SK-N-SH (cell line): ENCODE data around the gene SDR39U1. TPM values are rescaled to one million over a fixed set of nuclear protein-coding genes. Genes with fewer than 3 reads are reported as not detected.
A peak's percentile ranks its signal among the peaks of the same experiment; 100 is the strongest.

Experiments
- CTCF ChIA-PET: fragments of 300-600, 350-600 bp; formaldehyde crosslinking; extraction: SDS; loops from one replicate; lab custom pipeline; 2021; lab: Yijun Ruan, JAX
- POLR2A ChIA-PET: fragments of 350-600 bp; sonication (Branson Sonifier 250); formaldehyde crosslinking; extraction: SDS; loops from one replicate; lab custom pipeline; 2020; ENCODE audit warnings: antibody characterized with exemption, inconsistent platforms; lab: Yijun Ruan, JAX
- DNase-seq: peaks from one replicate; pipeline ENCODE4 v3.0.0; 2012
- H2AFZ ChIP-seq: fragments of 200-600 bp; sonication (generic); 2 replicates; pipeline ENCODE4 v1.8.1; 2016; ENCODE audit warnings: antibody characterized with exemption, mild to moderate bottlenecking, low read depth
- H3F3A ChIP-seq: fragments of 200-600 bp; sonication (generic); replicated peaks from 2 replicates; pipeline ENCODE3; 2016; ENCODE audit warnings: antibody characterized with exemption, mild to moderate bottlenecking; ENCODE audit not compliant: insufficient read depth
- H3K27ac ChIP-seq, 2 experiments: fragments of 200-500 bp in 1 of 2; fragments of 200-600 bp in 1 of 2; sonication (Bioruptor generic) in 1 of 2; sonication (generic), shearing (Covaris generic) in 1 of 2; 2 replicates each; pipeline versions ENCODE4 v1.5.1 to v1.6.1; 2014 to 2016; ENCODE audit warnings: low read depth in 2 of 2, inconsistent platforms in 1 of 2, low read length in 1 of 2, mild to moderate bottlenecking in 1 of 2, mixed read lengths in 1 of 2
- H3K27me3 ChIP-seq: fragments of 200-600 bp; sonication (generic), shearing (Covaris generic); 2 replicates; pipeline ENCODE4 v1.6.1; 2016; ENCODE audit warnings: mixed run types; ENCODE audit not compliant: insufficient read depth
- H3K36me3 ChIP-seq, 2 experiments: fragments of 200-500 bp in 1 of 2; fragments of 200-600 bp in 1 of 2; sonication (Bioruptor generic) in 1 of 2; sonication (generic) in 1 of 2; replicated peaks in 1 of 2; 2 replicates each; pipeline versions ENCODE3 to v1.5.1; 2014 to 2016; ENCODE audit warnings: low read length in 1 of 2, mild to moderate bottlenecking in 1 of 2; ENCODE audit not compliant: insufficient read depth in 2 of 2, control insufficient read depth in 1 of 2
- H3K4me1 ChIP-seq, 2 experiments: fragments of 200-500 bp in 1 of 2; fragments of 200-600 bp in 1 of 2; sonication (Bioruptor generic) in 1 of 2; sonication (generic), shearing (Covaris generic) in 1 of 2; 2 replicates each; pipeline versions ENCODE4 v1.5.1 to v1.6.1; 2014 to 2016; ENCODE audit warnings: low read depth in 1 of 2, low read length in 1 of 2, mixed run types in 1 of 2; ENCODE audit not compliant: insufficient read depth in 2 of 2, control insufficient read depth in 1 of 2
- H3K4me2 ChIP-seq: fragments of 200-600 bp; sonication (generic), shearing (Covaris generic); 2 replicates; pipeline ENCODE4 v1.6.1; 2017; ENCODE audit warnings: mixed run types
- H3K4me3 ChIP-seq, 2 experiments: fragments of 200-500 bp in 1 of 2; fragments of 200-600 bp in 1 of 2; sonication (Bioruptor generic) in 1 of 2; sonication (generic), shearing (Covaris generic) in 1 of 2; 2 replicates each; pipeline versions ENCODE4 v1.5.1 to v1.8.1; 2014 to 2016; ENCODE audit warnings: low read depth in 2 of 2, inconsistent platforms in 1 of 2, low read length in 1 of 2, mild to moderate bottlenecking in 1 of 2, mixed read lengths in 1 of 2, moderate library complexity in 1 of 2
- H3K79me2 ChIP-seq: fragments of 200-600 bp; sonication (generic); 2 replicates; pipeline ENCODE4 v1.8.1; 2017; ENCODE audit warnings: mild to moderate bottlenecking; ENCODE audit not compliant: insufficient read depth
- H3K9ac ChIP-seq: fragments of 200-600 bp; sonication (generic); 2 replicates; pipeline ENCODE4 v1.6.1; 2017; ENCODE audit warnings: mixed run types
- H3K9me2 ChIP-seq: fragments of 200-600 bp; sonication (generic); 2 replicates; pipeline ENCODE4 v1.6.1; 2017; ENCODE audit warnings: mixed run types
- H3K9me3 ChIP-seq: fragments of 200-600 bp; sonication (generic); 2 replicates; pipeline ENCODE4 v1.6.1; 2017; ENCODE audit warnings: mixed run types, mild to moderate bottlenecking, moderate library complexity
- H4K20me1 ChIP-seq: fragments of 200-600 bp; sonication (generic); 2 replicates; pipeline ENCODE4 v1.6.1; 2017; ENCODE audit warnings: mild to moderate bottlenecking, mixed run types; ENCODE audit not compliant: insufficient read depth
- CTCF ChIP-seq: fragments of 200-600 bp; sonication (generic); IDR thresholded peaks from 2 replicates; pipeline ENCODE4 v1.6.1; 2017; ENCODE audit warnings: antibody characterized with exemption, mild to moderate bottlenecking, moderate library complexity
- EP300 ChIP-seq, 2 experiments: IDR thresholded peaks; 2 replicates each; pipeline versions ENCODE4 v1.4.0 to v1.6.1; 2012; ENCODE audit warnings: borderline replicate concordance in 1 of 2, low read depth in 1 of 2, low read length in 1 of 2
- EZH2phosphoT487 ChIP-seq: fragments of 200-600 bp; sonication (generic); IDR thresholded peaks from 2 replicates; pipeline ENCODE4 v1.6.1; 2017; ENCODE audit warnings: low read depth, mixed run types, mild to moderate bottlenecking, antibody characterized with exemption, moderate library complexity, borderline replicate concordance
- FOXJ3 ChIP-seq: sonication (generic); formaldehyde crosslinking; IDR thresholded peaks from 2 replicates; pipeline ENCODE4 v1.5.1; 2020; ENCODE audit warnings: mild to moderate bottlenecking, missing genetic modification reagents
- GABPA ChIP-seq: IDR thresholded peaks from 2 replicates; pipeline ENCODE4 v1.4.0; 2012; ENCODE audit warnings: low read depth, mild to moderate bottlenecking
- GATA2 ChIP-seq: sonication (generic); formaldehyde crosslinking; IDR thresholded peaks from 2 replicates; pipeline ENCODE4 v1.5.0; 2020; ENCODE audit warnings: mild to moderate bottlenecking, missing genetic modification reagents
- MEF2A ChIP-seq: IDR thresholded peaks from 2 replicates; pipeline ENCODE4 v1.4.0; 2012; ENCODE audit warnings: low read depth, borderline replicate concordance
- MXI1 ChIP-seq: IDR thresholded peaks from 2 replicates; pipeline ENCODE4 v1.6.1; 2012; ENCODE audit warnings: mild to moderate bottlenecking, low read depth, low read length, improper control_type of control experiment
- NFIC ChIP-seq: IDR thresholded peaks from 2 replicates; pipeline ENCODE4 v1.4.0; 2012; ENCODE audit warnings: borderline replicate concordance
- PBX3 ChIP-seq: IDR thresholded peaks from 2 replicates; pipeline ENCODE4; 2012
- POLR2AphosphoS5 ChIP-seq: IDR thresholded peaks from 2 replicates; pipeline ENCODE4 v1.6.1; 2012; ENCODE audit warnings: low read depth, low read length
- RFX5 ChIP-seq: IDR thresholded peaks from 2 replicates; pipeline ENCODE4 v1.6.1; 2012; ENCODE audit warnings: mild to moderate bottlenecking, improper control_type of control experiment, low read length
- RXRA ChIP-seq: IDR thresholded peaks from 2 replicates; pipeline ENCODE4 v1.4.0; 2012; ENCODE audit warnings: low read depth, mild to moderate bottlenecking, borderline replicate concordance
- SIN3A ChIP-seq: IDR thresholded peaks from 2 replicates; pipeline ENCODE4 v1.6.1; 2012; ENCODE audit warnings: low read depth, mild to moderate bottlenecking, low read length, moderate library complexity, borderline replicate concordance
- TCF12 ChIP-seq: IDR thresholded peaks from 2 replicates; pipeline ENCODE4 v1.4.0; 2012
- TEAD4 ChIP-seq: IDR thresholded peaks from 2 replicates; pipeline ENCODE4 v1.4.0; 2012; ENCODE audit warnings: mild to moderate bottlenecking, borderline replicate concordance; ENCODE audit not compliant: insufficient read depth
- USF1 ChIP-seq: IDR thresholded peaks from 2 replicates; pipeline ENCODE4 v1.4.0; 2012; ENCODE audit warnings: low read depth, borderline replicate concordance
- YY1 ChIP-seq: IDR thresholded peaks from 2 replicates; pipeline ENCODE4 v1.4.0; 2012; ENCODE audit warnings: low read depth, mild to moderate bottlenecking
- WGBS: methylation state at CpG from one replicate; pipeline ENCODE4 v1.1.6; 2017; ENCODE audit warnings: low lambda C conversion rate; 5-methylcytosine and 5-hydroxymethylcytosine counted together
- polyA plus RNA-seq, 3 experiments: library from polyadenylated mRNA; depleted of rRNA; stranded (reverse); fragments of >200 nt; gene quantifications; 2 replicates each; pipeline ENCODE4 v1.2.3, GENCODE V29; 2012

The SDR39U1 gene
- polyA plus RNA-seq, 1 of the 3 experiments (the other 2 are of a cell fraction): 81.8 TPM

- no peaks in the 10 kb centered on the region for H3K27me3 ChIP-seq
- POLR2A ChIA-PET: interaction anchor here (1.0 to 1.8 kb wide), 2 partner anchors 77 to 116 kb away, joined by 4 to 6 read pairs; no protein-coding TSS in a partner anchor
- DNase-seq: no peak
Observed at GRCh38 chr14:24443053-24443665, 583 bp upstream of the SDR39U1 start.

GRCh38 chr14:24441904-24442239 is 704 bp downstream of the SDR39U1 start:
- Histone ChIP-seq H3K79me2 (peaks cover 30% of the 10 kb centered on the region), H3K4me2 (peak overlapping the region; percentile 94), H3K36me3 (peaks cover 32 to 45% of the 10 kb centered on the region in 2 experiments), H3K27ac (peak overlapping the region; percentile 97 to 98), H3F3A (peaks cover 13% of the 10 kb centered on the region), H3K4me3 (peak overlapping the region; percentile 61 to 75), H3K9ac (peak overlapping the region; percentile 97), H3K9me3 (no peaks in the 10 kb centered on the region), H2AFZ (0 out of 2 replicates have a peak overlapping the region, but pooled peaks have one; percentile 89), H3K27me3 (no peaks in the 10 kb centered on the region), H3K4me1 (peaks cover 0 to 17% of the 10 kb centered on the region in 2 experiments; a peak in 2 of 4 replicates), H3K9me2 (no peaks in the 10 kb centered on the region), H4K20me1 (no peaks in the 10 kb centered on the region)
- CTCF ChIA-PET: interaction anchor here (0.7 to 16.4 kb wide), 5 partner anchors 10 to 133 kb away, joined by 4 to 445 read pairs (median 39); partner anchors contain the start of genes ADCY4, CBLN3, KHNYN and RIPK3
- no peak for DNase-seq
- POLR2A ChIA-PET: interaction anchor here (0.6 to 1.8 kb wide), 6 partner anchors 12 to 200 kb away, joined by 3 to 7 read pairs (median 4); partner anchors contain the start of genes CBLN3, KHNYN and TINF2
- under 1% methylated on average over 7 of the region's 12 CpGs for WGBS
- TF ChIP-seq TEAD4: no peak
- TF ChIP-seq EZH2phosphoT487: no peak
- no peak for TF ChIP-seq MXI1
- TF ChIP-seq FOXJ3: no peak
- TF ChIP-seq POLR2AphosphoS5: no peak
- TF ChIP-seq PBX3: no peak
- TF ChIP-seq TCF12: no peak
- TF ChIP-seq SIN3A: no peak
- no peak for TF ChIP-seq EP300 (IDR thresholded peaks at IDR 0.05; ENCODE audit: borderline replicate concordance in 1 of 2, low read depth in 1 of 2, low read length in 1 of 2)
- no peak for TF ChIP-seq MEF2A

More at GRCh38 chr14:24443053-24443665, 583 bp upstream of the SDR39U1 start:
- H3K9ac ChIP-seq: peak overlapping the region; percentile 97
- TF ChIP-seq CTCF (no peak), YY1 (no peak), GATA2 (CRISPR knock-in tag) (no peak), RFX5 (no peak), GABPA (no peak), USF1 (no peak), TCF12 (no peak), RXRA (no peak), NFIC (no peak)
- H3K27ac ChIP-seq: peak overlapping the region; percentile 53 to 98
- H3K9me3 ChIP-seq: no peaks in the 10 kb centered on the region
- H3K4me3 ChIP-seq: peak overlapping the region; percentile 61 to 75
- no peaks in the 10 kb centered on the region for H3K9me2 ChIP-seq
- peak overlapping the region; percentile 78 for H2AFZ ChIP-seq
- CTCF ChIA-PET: interaction anchor here (0.6 to 16.4 kb wide), 5 partner anchors 11 to 135 kb away, joined by 3 to 445 read pairs (median 4); partner anchors contain the start of genes ADCY4, CIDEB and RIPK3
- WGBS: 5% methylated on average over 6 of the region's 7 CpGs
- peaks cover 0 to 17% of the 10 kb centered on the region in 2 experiments; a peak in 2 of 4 replicates for H3K4me1 ChIP-seq
- H4K20me1 ChIP-seq: no peaks in the 10 kb centered on the region
- peaks cover 30% of the 10 kb centered on the region for H3K79me2 ChIP-seq
- H3K36me3 ChIP-seq: peaks cover 19 to 32% of the 10 kb centered on the region in 2 experiments
- peak overlapping the region; percentile 85 for H3K4me2 ChIP-seq
- H3F3A ChIP-seq: peaks cover 7% of the 10 kb centered on the region
